GM18951 (cell line): Measurements from ENCODE around the gene ANO7.

ENCODE experiments used
- POLR2A ChIP-seq: IDR thresholded peaks from 4 replicates; pipeline ENCODE4 v1.6.1; 2011; ENCODE audit warnings: mild to moderate bottlenecking; ENCODE audit not compliant: insufficient read length, insufficient read depth; ENCODE audit errors: extremely low read depth
- in situ Hi-C: fragments of 300-500 bp; cut with MboI; formaldehyde crosslinking; loops from one replicate; pipeline ENCODE4 v1.12.0; 2022; ENCODE audit warnings: low sequenced_read_pairs, mixed read lengths, inconsistent platforms; ENCODE audit not compliant: unreplicated experiment

ANO7 gene

GRCh38 chr2:241215421-241215820, 26.9 kb downstream of the ANO7 start:
- in situ Hi-C loops, result no loop called here

GRCh38 chr2:241216211-241216761, 27.8 kb downstream of the ANO7 start:
- TF ChIP-seq POLR2A, result no peak
- in situ Hi-C loops, result no loop called here

More at GRCh38 chr2:241215421-241215820, 26.9 kb downstream of the ANO7 start:
- TF ChIP-seq POLR2A, result no peak

- TF ChIP-seq POLR2A, result no peak
- in situ Hi-C loops, result no loop called here
Measured at GRCh38 chr2:241217320-241218031, 29.0 kb downstream of the ANO7 start.

- in situ Hi-C loops, result no loop called here
- no peak for TF ChIP-seq POLR2A
Measured at GRCh38 chr2:241218131-241219029, 29.9 kb downstream of the ANO7 start.

- no peak for TF ChIP-seq POLR2A
- in situ Hi-C loops, result no loop called here
Measured at GRCh38 chr2:241219030-241219382, 30.5 kb downstream of the ANO7 start.

- TF ChIP-seq POLR2A, result no peak
- in situ Hi-C loops, result no loop called here
Measured at GRCh38 chr2:241219856-241220356, 31.4 kb downstream of the ANO7 start.

- in situ Hi-C loops, result no loop called here
- TF ChIP-seq POLR2A, result no peak
Measured at GRCh38 chr2:241223211-241224017, 34.9 kb downstream of the ANO7 start.

- in situ Hi-C loops, result no loop called here
- no peak for TF ChIP-seq POLR2A
Measured at GRCh38 chr2:241224018-241224850, 35.8 kb downstream of the ANO7 start.

- in situ Hi-C loops, result no loop called here
- peak; percentile 11 for TF ChIP-seq POLR2A
Measured at GRCh38 chr2:241224851-241225438, 36.5 kb downstream of the ANO7 start.

GRCh38 chr2:241225545-241225944, 37.1 kb downstream of the ANO7 start:
- no peak for TF ChIP-seq POLR2A
- in situ Hi-C loops, result no loop called here

- TF ChIP-seq POLR2A, result no peak
- in situ Hi-C loops, result no loop called here
Measured at GRCh38 chr2:241225983-241226382, 37.5 kb downstream of the ANO7 start.
